HFF-Myc (cell line): ENCODE measurements around the gene ELL2.
"Not testable (repeated sequence)": the region's sequence is repeated elsewhere in the genome, so short reads cannot be mapped to it uniquely, and the experiment has no call there.

Experiments used
- DNase-seq: peaks from one replicate; pipeline ENCODE4 v3.0.0-alpha.2; 2011; ENCODE audit warnings: low read depth; ENCODE audit errors: extremely low read depth
- H3K4me3 ChIP-seq: replicated peaks from 2 replicates; pipeline ENCODE4 v1.5.1; 2011; ENCODE audit warnings: low read depth, mild to moderate bottlenecking, control low read depth, low read length
- CTCF ChIP-seq: IDR thresholded peaks from 2 replicates; pipeline ENCODE4 v1.5.1; 2012; ENCODE audit warnings: mild to moderate bottlenecking, low read depth, low read length, control low read depth; ENCODE audit errors: missing control alignments

Gene ELL2

GRCh38 chr5:95853490-95853889 lies 108.2 kb downstream of the ELL2 start:
- DNase-seq = no peak
- H3K4me3 ChIP-seq = no peak overlapping the region
- no peak for TF ChIP-seq CTCF

GRCh38 chr5:95852567-95852966 lies 109.1 kb downstream of the ELL2 start:
- no peak for DNase-seq
- no peak for TF ChIP-seq CTCF
- H3K4me3 ChIP-seq = no peak overlapping the region

GRCh38 chr5:95851141-95851540 lies 110.5 kb downstream of the ELL2 start:
- not testable (repeated sequence) for H3K4me3 ChIP-seq, DNase-seq

GRCh38 chr5:95850391-95850894 lies 111.2 kb downstream of the ELL2 start:
- TF ChIP-seq CTCF = no peak
- no peak for DNase-seq

GRCh38 chr5:95848701-95849100 lies 113.0 kb downstream of the ELL2 start:
- no peak for DNase-seq
- TF ChIP-seq CTCF = no peak
- no peak overlapping the region for H3K4me3 ChIP-seq

More at GRCh38 chr5:95850391-95850894, 111.2 kb downstream of the ELL2 start:
- H3K4me3 ChIP-seq = no peak overlapping the region

GRCh38 chr5:95847261-95847592 lies 114.4 kb downstream of the ELL2 start:
- no peak for TF ChIP-seq CTCF
- no peak for DNase-seq
- H3K4me3 ChIP-seq = no peak overlapping the region

- H3K4me3 ChIP-seq = no peak overlapping the region
- DNase-seq = peak; percentile 78
- TF ChIP-seq CTCF = peak; percentile 95
These were observed 114.9 kb downstream of the ELL2 start for GRCh38 chr5:95846554-95847260.
